ENCODE results near the gene C1QTNF2.

The C1QTNF2 gene

DNA sequence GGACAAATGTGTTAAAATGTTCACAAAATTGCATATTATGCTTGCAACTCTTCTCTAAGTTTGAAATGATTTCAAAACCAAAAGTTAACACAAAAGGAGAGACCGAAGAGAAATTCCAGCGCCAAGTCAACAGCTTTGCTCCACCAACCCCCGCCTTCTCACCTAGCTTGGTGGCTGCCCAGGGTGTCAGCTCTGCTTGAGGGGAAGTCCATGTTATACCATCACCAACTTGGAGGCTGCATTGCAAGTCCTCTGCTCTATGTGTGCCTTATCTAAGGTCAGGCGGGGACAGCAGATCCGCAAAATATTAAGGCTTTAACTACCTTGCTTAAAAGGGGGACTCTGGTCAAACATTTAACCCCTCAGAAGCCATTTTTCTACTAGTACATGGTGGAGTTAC, 72.7 kb downstream of the C1QTNF2 start:
- H3K4me3 ChIP-seq, result no peak overlapping the region

More for the DNA sequence above, 72.7 kb downstream of the C1QTNF2 start:
- no peaks in the 10 kb centered on the region for H3K9me3 ChIP-seq (ENCODE audit: low read depth, low read length)
- H3K9ac ChIP-seq (ENCODE audit: insufficient read length), result no peak overlapping the region
- no peak overlapping the region for H3K27ac ChIP-seq
- no peak for TF ChIP-seq FOXP2 (optimal IDR thresholded peaks at IDR 0.05; ENCODE audit: control extremely low read depth, extremely low read length, insufficient read depth)
- no peak for TF ChIP-seq EZH2 (IDR thresholded peaks at IDR 0.05)
- TF ChIP-seq POLR2AphosphoS5 (IDR thresholded peaks at IDR 0.05; ENCODE audit: borderline replicate concordance, low read depth, low read length), result no peak
- DNase-seq (ENCODE audit: low read depth, low spot score), result no peak
- no peaks in the 10 kb centered on the region for H3K36me3 ChIP-seq (ENCODE audit: insufficient read depth, low read length)

All from SK-N-MC (cell line).